PC-9 (cell line): ENCODE results near the gene CACNA1E.

Experiments
- EZH2 ChIP-seq: fragments of 200-600 bp; sonication (generic); IDR thresholded peaks from 2 replicates; pipeline ENCODE4 v1.8.0; 2017; ENCODE audit warnings: antibody characterized with exemption, low read depth
- TF ChIP-seq, protein P1 (sequence below): fragments of 200-600 bp; sonication (generic); conservative IDR thresholded peaks from 2 replicates; pipeline ENCODE4 v1.6.1; 2017; ENCODE audit warnings: mixed run types, antibody characterized with exemption, mild to moderate bottlenecking, moderate library complexity

DNA sequence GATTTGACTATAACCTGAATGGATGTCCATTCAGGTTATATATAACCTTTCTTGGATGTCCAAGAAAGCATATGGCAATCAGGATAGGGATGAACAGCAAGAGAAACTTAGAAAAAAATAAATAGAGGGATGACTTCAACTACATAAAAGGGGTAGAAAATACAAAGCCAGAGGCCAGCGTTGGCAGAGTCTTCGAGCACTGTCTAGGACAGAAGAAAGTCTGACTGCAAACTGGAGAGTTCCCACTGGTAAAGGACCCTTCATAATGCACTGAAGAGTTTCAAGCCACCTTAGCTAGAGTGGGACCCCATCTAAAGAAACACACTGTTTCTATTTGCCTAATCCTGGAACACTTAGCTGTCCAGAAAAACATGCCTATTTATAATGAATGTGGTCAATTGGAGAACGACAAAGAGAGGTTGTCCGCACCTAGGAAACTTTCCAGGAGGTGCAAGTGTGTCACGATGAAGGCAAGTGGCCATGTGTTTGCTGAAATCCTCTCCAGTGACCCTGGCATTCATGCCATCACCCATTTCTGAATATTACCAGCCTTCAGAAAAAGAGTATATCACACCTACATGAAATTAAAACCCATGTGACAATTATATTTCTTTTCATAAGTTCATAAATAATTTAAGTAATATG lies 362.8 kb downstream of the CACNA1E start:
- TF ChIP-seq, protein P1, sequence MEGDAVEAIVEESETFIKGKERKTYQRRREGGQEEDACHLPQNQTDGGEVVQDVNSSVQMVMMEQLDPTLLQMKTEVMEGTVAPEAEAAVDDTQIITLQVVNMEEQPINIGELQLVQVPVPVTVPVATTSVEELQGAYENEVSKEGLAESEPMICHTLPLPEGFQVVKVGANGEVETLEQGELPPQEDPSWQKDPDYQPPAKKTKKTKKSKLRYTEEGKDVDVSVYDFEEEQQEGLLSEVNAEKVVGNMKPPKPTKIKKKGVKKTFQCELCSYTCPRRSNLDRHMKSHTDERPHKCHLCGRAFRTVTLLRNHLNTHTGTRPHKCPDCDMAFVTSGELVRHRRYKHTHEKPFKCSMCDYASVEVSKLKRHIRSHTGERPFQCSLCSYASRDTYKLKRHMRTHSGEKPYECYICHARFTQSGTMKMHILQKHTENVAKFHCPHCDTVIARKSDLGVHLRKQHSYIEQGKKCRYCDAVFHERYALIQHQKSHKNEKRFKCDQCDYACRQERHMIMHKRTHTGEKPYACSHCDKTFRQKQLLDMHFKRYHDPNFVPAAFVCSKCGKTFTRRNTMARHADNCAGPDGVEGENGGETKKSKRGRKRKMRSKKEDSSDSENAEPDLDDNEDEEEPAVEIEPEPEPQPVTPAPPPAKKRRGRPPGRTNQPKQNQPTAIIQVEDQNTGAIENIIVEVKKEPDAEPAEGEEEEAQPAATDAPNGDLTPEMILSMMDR, result no peak
- no peak for TF ChIP-seq EZH2
